Endothelial cell of umbilical vein (primary cell): ENCODE measurements around the gene MED15. TPM values are rescaled to one million over a fixed set of nuclear protein-coding genes. Genes with fewer than 3 reads are reported as not detected.

Source experiments
- BruUV-seq: library from RNA; stranded (reverse); fragments of 400-500 nt; replicated peaks from 2 replicates; lab custom pipeline; 2021; lab: Mats Ljungman, UMichigan
- CTCF ChIA-PET: fragments of 300-600, 350-600 bp; sonication (Branson Sonifier 250); formaldehyde crosslinking; loops from one replicate; lab custom pipeline; 2021; ENCODE audit warnings: antibody characterized with exemption, inconsistent platforms; lab: Charles Lee
- POLR2A ChIA-PET: fragments of 300-600, 350-600 bp; sonication (Branson Sonifier 250); formaldehyde crosslinking; loops from one replicate; lab custom pipeline; 2021; ENCODE audit warnings: antibody characterized with exemption, inconsistent platforms; lab: Charles Lee
- DNase-seq: peaks from one replicate; pipeline ENCODE4 v3.0.0-alpha.2; 2011; ENCODE audit warnings: low read depth, low spot score
- FAIRE-seq: peaks from 2 replicates; lab custom pipeline; 2011; peaks lifted over from hg19 to GRCh38; lab: Jason Lieb, UNC
- H2AFZ ChIP-seq: 2 replicates; pipeline ENCODE4 v1.6.0; 2012; ENCODE audit warnings: low read depth, low read length, control low read depth, inconsistent platforms
- H3K27ac ChIP-seq: 2 replicates; pipeline ENCODE4 v1.5.1; 2011; ENCODE audit warnings: low read depth, mild to moderate bottlenecking, control low read depth, low read length, moderate library complexity; ENCODE audit not compliant: insufficient read depth
- H3K27me3 ChIP-seq, 2 experiments: 2 replicates each; pipeline versions ENCODE4 v1.6.0 to v1.6.1; 2011; ENCODE audit warnings: low read length in 2 of 2, mixed read lengths in 1 of 2; ENCODE audit not compliant: control insufficient read depth in 2 of 2, insufficient read depth in 2 of 2
- H3K36me3 ChIP-seq, 2 experiments: 2 replicates in 1 of 2; 3 replicates in 1 of 2; pipeline ENCODE4 v1.5.1; 2011; ENCODE audit warnings: low read length in 2 of 2, mild to moderate bottlenecking in 1 of 2, moderate library complexity in 1 of 2; ENCODE audit not compliant: control insufficient read depth in 2 of 2, insufficient read depth in 2 of 2; ENCODE audit errors: extremely low read depth in 1 of 2
- H3K4me1 ChIP-seq: 3 replicates; pipeline ENCODE4 v1.5.1; 2011; ENCODE audit warnings: mild to moderate bottlenecking, low read length; ENCODE audit not compliant: control insufficient read depth, insufficient read depth; ENCODE audit errors: extremely low read depth
- H3K4me2 ChIP-seq: 2 replicates; pipeline ENCODE4 v1.6.1; 2011; ENCODE audit warnings: low read length, control low read depth, mixed read lengths; ENCODE audit not compliant: insufficient read depth
- H3K4me3 ChIP-seq, 3 experiments: fragments of 200-600 bp in 1 of 3; sonication (generic), shearing (Covaris generic) in 1 of 3; replicated peaks in 1 of 3; 2 replicates each; pipeline ENCODE4 v1.5.1; 2011 to 2016; ENCODE audit warnings: control low read depth in 3 of 3, low read length in 3 of 3, mild to moderate bottlenecking in 2 of 3, inconsistent platforms in 1 of 3, low read depth in 1 of 3, moderate library complexity in 1 of 3; ENCODE audit not compliant: insufficient read depth in 1 of 3
- H3K79me2 ChIP-seq: 2 replicates; pipeline ENCODE4 v1.6.0; 2012; ENCODE audit warnings: low read length, inconsistent platforms; ENCODE audit not compliant: control insufficient read depth, insufficient read depth
- H3K9ac ChIP-seq: replicated peaks from 2 replicates; pipeline ENCODE3; 2011; ENCODE audit warnings: low read length, control low read depth; ENCODE audit not compliant: insufficient read depth; ENCODE audit errors: extremely low read depth
- H3K9me1 ChIP-seq: replicated peaks from 3 replicates; pipeline ENCODE4 v1.6.0; 2011; ENCODE audit warnings: mild to moderate bottlenecking, low read length; ENCODE audit not compliant: control insufficient read depth, insufficient read depth; ENCODE audit errors: extremely low read depth
- H3K9me3 ChIP-seq: replicated peaks from 2 replicates; pipeline ENCODE4 v1.5.1; 2012; ENCODE audit warnings: low read length, inconsistent platforms; ENCODE audit not compliant: control insufficient read depth, insufficient read depth
- H4K20me1 ChIP-seq: replicated peaks from 2 replicates; pipeline ENCODE3; 2011; ENCODE audit warnings: mild to moderate bottlenecking, low read length; ENCODE audit not compliant: control insufficient read depth, insufficient read depth; ENCODE audit errors: extremely low read depth
- EZH2 ChIP-seq: IDR thresholded peaks from 2 replicates; pipeline ENCODE4 v1.6.1; 2012; ENCODE audit warnings: borderline replicate concordance, low read depth, mild to moderate bottlenecking, moderate library complexity, low read length, inconsistent platforms; ENCODE audit not compliant: severe bottlenecking
- FOS ChIP-seq: IDR thresholded peaks from 2 replicates; pipeline ENCODE4 v1.6.1; 2011; ENCODE audit warnings: mild to moderate bottlenecking, low read length, moderate library complexity, borderline replicate concordance; ENCODE audit not compliant: insufficient read depth
- GATA2 ChIP-seq: IDR thresholded peaks from 2 replicates; pipeline ENCODE4 v1.7.0; 2011; ENCODE audit warnings: low read depth, mild to moderate bottlenecking, moderate library complexity, mixed read lengths, low read length; ENCODE audit not compliant: insufficient read length, insufficient read depth
- JUN ChIP-seq: IDR thresholded peaks from 2 replicates; pipeline ENCODE4 v1.6.1; 2011; ENCODE audit warnings: borderline replicate concordance, low read depth; ENCODE audit not compliant: insufficient read length, insufficient read depth
- MYC ChIP-seq: IDR thresholded peaks from one replicate; pipeline ENCODE4 v1.6.1; 2011; ENCODE audit warnings: mild to moderate bottlenecking, low read depth, low read length
- POLR2A ChIP-seq: IDR thresholded peaks from 2 replicates; pipeline ENCODE4 v1.6.1; 2012; ENCODE audit warnings: low read depth, mild to moderate bottlenecking, control low read depth, low read length
- POLR2AphosphoS5 ChIP-seq: IDR thresholded peaks from 2 replicates; pipeline ENCODE4 v1.6.1; 2012; ENCODE audit warnings: low read depth, mild to moderate bottlenecking, control low read depth, low read length, moderate library complexity; ENCODE audit not compliant: insufficient read depth
- dilution Hi-C: fragments of 300-500 bp; cut with MboI; formaldehyde crosslinking; loops from one replicate; pipeline ENCODE4 v1.15.0; 2019; ENCODE audit warnings: low sequenced_read_pairs; ENCODE audit not compliant: extremely low pct_ligation_motif_present
- intact Hi-C: fragments of 100-400 bp; cut with micrococcal nuclease; formaldehyde crosslinking; loops from one replicate; pipeline ENCODE4 v1.10.0; 2022
- polyA plus RNA-seq, 4 experiments: library from polyadenylated mRNA; depleted of rRNA in 3 of 4; stranded (reverse) in 3 of 4; unstranded in 1 of 4; fragments of >200 nt; gene quantifications; 2 replicates each; pipeline versions ENCODE4 v1.2.1 to v1.2.3, GENCODE V29; 2011 to 2012; ENCODE audit warnings: missing spikeins in 1 of 4
- total RNA-seq: library from RNA; stranded (reverse); gene quantifications from 2 replicates; pipeline ENCODE4 v1.2.3, GENCODE V29; 2021
- TF ChIP-seq, protein P1 (sequence below), 2 donors: IDR thresholded peaks; 1 replicate in 1 of 2; 2 replicates in 1 of 2; pipeline ENCODE4 v1.5.1; 2011; ENCODE audit warnings: low read length in 2 of 2, mild to moderate bottlenecking in 2 of 2, moderate library complexity in 2 of 2, control low read depth in 1 of 2, inconsistent platforms in 1 of 2, low read depth in 1 of 2; ENCODE audit not compliant: insufficient read depth in 1 of 2; ENCODE audit errors: extremely low read depth in 1 of 2
- TF ChIP-seq, protein P2 (sequence below): IDR thresholded peaks from 2 replicates; pipeline ENCODE4 v1.6.1; 2011; ENCODE audit not compliant: insufficient read depth, insufficient read length

Gene MED15
- total and polyA plus RNA-seq, 2 donors (not counting 3 experiments of a cell fraction or from before 2014, with no cell fraction given), result 68.1 to 138 TPM

DNA sequence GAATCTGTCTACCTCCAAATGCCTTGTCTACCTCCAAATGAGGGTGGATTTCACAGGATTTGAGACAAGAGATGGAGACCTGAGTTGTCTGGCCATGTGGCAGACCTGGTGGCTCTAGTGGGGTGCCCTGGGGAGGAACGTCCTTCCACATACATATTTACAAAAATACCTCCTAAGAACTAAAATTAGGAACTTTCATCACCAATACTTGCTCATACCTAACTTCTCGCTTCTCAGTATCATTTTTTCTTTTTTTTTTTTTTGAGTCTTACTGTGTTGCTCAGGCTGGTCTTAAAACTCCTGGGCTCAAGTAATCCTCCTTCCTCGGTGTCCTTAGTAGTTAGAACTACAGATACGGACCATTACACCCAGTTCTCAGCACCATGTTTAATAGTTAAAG is 117.9 kb downstream of the MED15 start:
- POLR2A ChIA-PET, result no interaction called here
- no TSS peak for BruUV-seq
- Histone ChIP-seq H3K9me1 (no peaks in the 10 kb centered on the region), H3K4me3 (no peak overlapping the region), H2AFZ (no peak overlapping the region), H3K27ac (no peak overlapping the region), H3K9ac (no peak overlapping the region), H3K4me1 (no peaks in the 10 kb centered on the region), H4K20me1 (no peaks in the 10 kb centered on the region), H3K79me2 (no peaks in the 10 kb centered on the region), H3K27me3 (peaks cover 7 to 8% of the 10 kb centered on the region in 2 experiments), H3K4me2 (no peak overlapping the region), H3K36me3 (no peaks in the 10 kb centered on the region), H3K9me3 (no peaks in the 10 kb centered on the region)
- TF ChIP-seq JUN, result no peak
- TF ChIP-seq GATA2, result no peak
- no peak for TF ChIP-seq MYC
- no peak for TF ChIP-seq POLR2AphosphoS5
- TF ChIP-seq, protein P1, sequence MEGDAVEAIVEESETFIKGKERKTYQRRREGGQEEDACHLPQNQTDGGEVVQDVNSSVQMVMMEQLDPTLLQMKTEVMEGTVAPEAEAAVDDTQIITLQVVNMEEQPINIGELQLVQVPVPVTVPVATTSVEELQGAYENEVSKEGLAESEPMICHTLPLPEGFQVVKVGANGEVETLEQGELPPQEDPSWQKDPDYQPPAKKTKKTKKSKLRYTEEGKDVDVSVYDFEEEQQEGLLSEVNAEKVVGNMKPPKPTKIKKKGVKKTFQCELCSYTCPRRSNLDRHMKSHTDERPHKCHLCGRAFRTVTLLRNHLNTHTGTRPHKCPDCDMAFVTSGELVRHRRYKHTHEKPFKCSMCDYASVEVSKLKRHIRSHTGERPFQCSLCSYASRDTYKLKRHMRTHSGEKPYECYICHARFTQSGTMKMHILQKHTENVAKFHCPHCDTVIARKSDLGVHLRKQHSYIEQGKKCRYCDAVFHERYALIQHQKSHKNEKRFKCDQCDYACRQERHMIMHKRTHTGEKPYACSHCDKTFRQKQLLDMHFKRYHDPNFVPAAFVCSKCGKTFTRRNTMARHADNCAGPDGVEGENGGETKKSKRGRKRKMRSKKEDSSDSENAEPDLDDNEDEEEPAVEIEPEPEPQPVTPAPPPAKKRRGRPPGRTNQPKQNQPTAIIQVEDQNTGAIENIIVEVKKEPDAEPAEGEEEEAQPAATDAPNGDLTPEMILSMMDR (IDR thresholded peaks at IDR 0.05; ENCODE audit: extremely low read depth in 1 of 2, insufficient read depth in 1 of 2, low read depth in 1 of 2, low read length in 2 of 2), result no peak
- TF ChIP-seq FOS, result no peak
- TF ChIP-seq EZH2, result no peak
- TF ChIP-seq, protein P2, sequence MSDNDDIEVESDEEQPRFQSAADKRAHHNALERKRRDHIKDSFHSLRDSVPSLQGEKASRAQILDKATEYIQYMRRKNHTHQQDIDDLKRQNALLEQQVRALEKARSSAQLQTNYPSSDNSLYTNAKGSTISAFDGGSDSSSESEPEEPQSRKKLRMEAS, result no peak
- TF ChIP-seq POLR2A, result no peak
- CTCF ChIA-PET, result interaction anchor here (1.0 kb wide), 1 partner anchor 14 kb away, joined by 3 read pairs; no protein-coding TSS in a partner anchor
- dilution Hi-C loops, result no loop called here
- intact Hi-C loops, result no loop called here
- FAIRE-seq (no peak), DNase-seq (no peak)
